Ishikawa (cell line): ENCODE measurements around the gene TPRG1L.

Source experiments
- CEBPB ChIP-seq: IDR thresholded peaks from 2 replicates; pipeline ENCODE4 v1.6.1; 2012
- CREB1 ChIP-seq: IDR thresholded peaks from 2 replicates; pipeline ENCODE4 v1.6.1; 2012; ENCODE audit warnings: low read depth
- EGR1 ChIP-seq: IDR thresholded peaks from 2 replicates; pipeline ENCODE4 v1.6.1; 2012
- EP300 ChIP-seq: IDR thresholded peaks from 2 replicates; pipeline ENCODE4 v1.6.1; 2012; ENCODE audit warnings: borderline replicate concordance
- MAX ChIP-seq: IDR thresholded peaks from 2 replicates; pipeline ENCODE4 v1.6.1; 2012
- RAD21 ChIP-seq: IDR thresholded peaks from 2 replicates; pipeline ENCODE4 v1.6.1; 2012; ENCODE audit warnings: low read depth
- REST ChIP-seq: IDR thresholded peaks from 2 replicates; pipeline ENCODE4 v1.6.1; 2012; ENCODE audit warnings: low read depth, mild to moderate bottlenecking
- TAF1 ChIP-seq: IDR thresholded peaks from 2 replicates; pipeline ENCODE4 v1.6.1; 2012; ENCODE audit warnings: low read depth, mild to moderate bottlenecking
- TCF12 ChIP-seq: IDR thresholded peaks from 2 replicates; pipeline ENCODE4 v1.6.1; 2012; ENCODE audit warnings: low read depth
- TEAD4 ChIP-seq: IDR thresholded peaks from 2 replicates; pipeline ENCODE4 v1.6.1; 2012
- USF1 ChIP-seq: IDR thresholded peaks from 2 replicates; pipeline ENCODE4 v1.6.1; 2012
- YY1 ChIP-seq: IDR thresholded peaks from 2 replicates; pipeline ENCODE4 v1.6.1; 2012; ENCODE audit warnings: low read depth

GRCh38 chr1:3603571-3604467 is 21.0 kb upstream of the TPRG1L start:
- no peak for TF ChIP-seq TEAD4
- TF ChIP-seq EP300: no peak
- no peak for TF ChIP-seq USF1
- TF ChIP-seq REST: no peak
- no peak for TF ChIP-seq TCF12
- no peak for TF ChIP-seq MAX
- TF ChIP-seq TAF1: no peak
- no peak for TF ChIP-seq CEBPB
- TF ChIP-seq YY1: no peak
- no peak for TF ChIP-seq CREB1
- no peak for TF ChIP-seq EGR1
- no peak for TF ChIP-seq RAD21
